Measurements from ENCODE around the gene MAOB. TPM values are rescaled to one million over a fixed set of nuclear protein-coding genes. Genes with fewer than 3 reads are reported as not detected.

Gene MAOB
- total and polyA plus RNA-seq, 2 experiments from 2014 or later = 1.2 to 2.6 TPM

DNA sequence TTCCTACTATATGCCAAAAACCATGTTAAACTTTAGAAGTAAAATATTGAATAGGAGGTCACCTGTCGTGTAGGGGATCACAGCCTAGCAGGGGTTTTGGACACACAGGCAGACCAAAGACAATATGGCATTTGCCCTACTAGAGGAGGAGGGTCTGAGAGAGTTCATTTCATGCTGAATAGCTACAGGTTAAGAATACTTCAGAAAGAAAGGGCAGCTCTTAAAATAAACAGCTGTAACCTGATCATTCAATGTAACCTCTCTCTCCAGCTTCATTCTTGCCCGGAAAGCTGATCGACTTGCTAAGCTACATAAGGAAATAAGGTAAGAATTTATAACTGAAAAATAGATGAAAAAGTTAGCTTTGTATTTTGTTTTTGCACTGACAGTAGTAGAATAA, 146.3 kb downstream of the MAOB start:
- TF ChIP-seq, protein P1, sequence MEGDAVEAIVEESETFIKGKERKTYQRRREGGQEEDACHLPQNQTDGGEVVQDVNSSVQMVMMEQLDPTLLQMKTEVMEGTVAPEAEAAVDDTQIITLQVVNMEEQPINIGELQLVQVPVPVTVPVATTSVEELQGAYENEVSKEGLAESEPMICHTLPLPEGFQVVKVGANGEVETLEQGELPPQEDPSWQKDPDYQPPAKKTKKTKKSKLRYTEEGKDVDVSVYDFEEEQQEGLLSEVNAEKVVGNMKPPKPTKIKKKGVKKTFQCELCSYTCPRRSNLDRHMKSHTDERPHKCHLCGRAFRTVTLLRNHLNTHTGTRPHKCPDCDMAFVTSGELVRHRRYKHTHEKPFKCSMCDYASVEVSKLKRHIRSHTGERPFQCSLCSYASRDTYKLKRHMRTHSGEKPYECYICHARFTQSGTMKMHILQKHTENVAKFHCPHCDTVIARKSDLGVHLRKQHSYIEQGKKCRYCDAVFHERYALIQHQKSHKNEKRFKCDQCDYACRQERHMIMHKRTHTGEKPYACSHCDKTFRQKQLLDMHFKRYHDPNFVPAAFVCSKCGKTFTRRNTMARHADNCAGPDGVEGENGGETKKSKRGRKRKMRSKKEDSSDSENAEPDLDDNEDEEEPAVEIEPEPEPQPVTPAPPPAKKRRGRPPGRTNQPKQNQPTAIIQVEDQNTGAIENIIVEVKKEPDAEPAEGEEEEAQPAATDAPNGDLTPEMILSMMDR (IDR thresholded peaks at IDR 0.05; ENCODE audit: low read depth, low read length) = no peak
- Histone ChIP-seq H3K27me3 (no peaks in the 10 kb centered on the region), H3K4me1 (ENCODE audit: low read depth) (peaks cover 12% of the 10 kb centered on the region), H3K27ac (no peak overlapping the region), H3K36me3 (no peaks in the 10 kb centered on the region), H3K4me3 (peak overlapping the region; percentile 2), H3K9me3 (ENCODE audit: low read depth) (no peaks in the 10 kb centered on the region)
- DNase-seq (ENCODE audit: low read depth in 1 of 2, low spot score in 1 of 2) = peak in 1 of 2 donors; percentile 52

DNA sequence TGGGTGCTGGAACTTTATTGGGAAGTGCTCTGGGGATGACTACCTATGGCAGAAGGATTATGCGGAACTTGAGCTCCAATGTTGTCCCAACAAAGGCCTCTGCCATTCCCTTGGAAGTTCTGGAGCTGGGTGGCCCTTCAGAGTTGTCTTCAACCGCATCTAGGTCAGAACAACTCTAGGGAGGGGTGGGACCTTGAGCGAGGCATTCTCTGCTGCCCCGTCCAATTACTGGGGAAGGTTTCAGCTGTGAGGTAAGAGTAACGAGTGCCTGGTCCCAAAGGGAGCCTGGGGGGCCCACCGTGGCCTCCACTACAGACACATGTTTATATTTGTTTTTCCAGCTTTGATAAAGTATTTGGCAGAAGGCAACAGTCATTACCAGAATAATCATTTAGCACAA, 146.7 kb downstream of the MAOB start:
- Histone ChIP-seq H3K27ac (no peak overlapping the region), H3K9me3 (ENCODE audit: low read depth) (no peaks in the 10 kb centered on the region), H3K4me1 (ENCODE audit: low read depth) (peaks cover 12% of the 10 kb centered on the region), H3K36me3 (no peaks in the 10 kb centered on the region), H3K27me3 (no peaks in the 10 kb centered on the region), H3K4me3 (no peak overlapping the region)
- no peak for DNase-seq (ENCODE audit: low read depth in 1 of 2, low spot score in 1 of 2)
- TF ChIP-seq, protein P1 (IDR thresholded peaks at IDR 0.05; ENCODE audit: low read depth, low read length) = no peak

DNA sequence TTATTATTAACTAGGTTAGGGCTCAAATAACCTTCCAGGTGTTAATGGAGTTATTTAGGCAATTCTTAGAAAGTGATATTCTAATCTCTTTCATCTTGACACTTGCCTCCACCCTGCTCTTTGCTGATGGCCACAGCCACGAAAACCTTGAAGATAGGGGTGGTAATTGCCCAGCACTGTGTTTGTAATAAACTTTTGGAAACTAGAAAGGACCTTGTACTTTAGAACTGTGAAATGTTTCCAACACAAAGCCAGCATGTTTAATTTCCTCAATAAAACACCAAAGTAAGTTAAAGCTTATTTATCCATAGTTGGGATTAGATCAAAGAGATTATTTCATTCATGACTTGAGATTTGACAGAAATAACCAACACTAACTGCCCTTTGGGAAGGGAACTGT, 147.8 kb downstream of the MAOB start:
- H3K27me3 ChIP-seq = no peaks in the 10 kb centered on the region
- H3K4me1 ChIP-seq (ENCODE audit: low read depth) = peaks cover 12% of the 10 kb centered on the region
- DNase-seq (ENCODE audit: low read depth in 1 of 2, low spot score in 1 of 2) = no peak
- TF ChIP-seq, protein P1 (IDR thresholded peaks at IDR 0.05; ENCODE audit: low read depth, low read length) = no peak
- H3K27ac ChIP-seq = no peak overlapping the region
- no peak overlapping the region for H3K4me3 ChIP-seq
- H3K36me3 ChIP-seq = no peaks in the 10 kb centered on the region
- H3K9me3 ChIP-seq (ENCODE audit: low read depth) = no peaks in the 10 kb centered on the region

DNA sequence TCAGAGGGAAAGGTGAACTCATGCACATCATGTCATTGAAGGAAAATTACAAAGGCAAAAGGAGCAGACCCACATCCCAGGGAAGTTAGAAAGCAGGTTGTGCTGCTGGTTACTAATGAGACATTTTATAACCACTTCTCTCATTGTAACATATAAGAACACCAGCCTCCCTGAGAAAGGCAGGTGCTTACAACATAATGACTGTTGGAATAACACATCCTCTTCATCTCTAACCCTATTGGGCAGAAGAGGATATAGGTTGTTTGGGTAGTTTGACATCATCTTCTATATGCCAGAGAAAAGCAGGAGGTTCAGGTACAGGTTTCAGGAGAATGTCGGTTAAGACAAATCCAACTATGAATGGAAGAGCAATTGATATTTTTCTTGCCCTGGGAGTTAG, 148.6 kb downstream of the MAOB start:
- H3K36me3 ChIP-seq = no peaks in the 10 kb centered on the region
- H3K27me3 ChIP-seq = no peaks in the 10 kb centered on the region
- H3K4me3 ChIP-seq = no peak overlapping the region
- no peak overlapping the region for H3K27ac ChIP-seq
- DNase-seq (ENCODE audit: low read depth in 1 of 2, low spot score in 1 of 2) = no peak
- peaks cover 12% of the 10 kb centered on the region for H3K4me1 ChIP-seq (ENCODE audit: low read depth)
- TF ChIP-seq, protein P1 (IDR thresholded peaks at IDR 0.05; ENCODE audit: low read depth, low read length) = no peak
- no peaks in the 10 kb centered on the region for H3K9me3 ChIP-seq (ENCODE audit: low read depth)

DNA sequence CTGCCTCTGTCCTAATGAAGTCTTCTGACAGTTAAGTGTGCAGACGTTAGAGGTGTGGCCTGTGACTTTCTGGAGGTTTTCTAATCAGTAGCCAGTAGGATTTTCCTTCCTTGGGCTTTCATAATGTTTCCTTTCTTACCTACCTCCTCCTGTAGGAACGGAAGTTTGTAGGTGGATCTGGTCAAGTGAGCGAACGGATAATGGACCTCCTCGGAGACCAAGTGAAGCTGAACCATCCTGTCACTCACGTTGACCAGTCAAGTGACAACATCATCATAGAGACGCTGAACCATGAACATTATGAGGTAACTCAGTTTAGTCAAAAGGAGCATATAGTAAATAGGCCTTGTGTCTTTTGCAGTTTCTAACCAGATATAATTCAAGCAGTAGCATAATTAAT, 151.2 kb downstream of the MAOB start:
- Histone ChIP-seq H3K4me1 (ENCODE audit: low read depth) (peaks cover 7% of the 10 kb centered on the region), H3K9me3 (ENCODE audit: low read depth) (no peaks in the 10 kb centered on the region), H3K36me3 (no peaks in the 10 kb centered on the region), H3K4me3 (no peak overlapping the region), H3K27me3 (no peaks in the 10 kb centered on the region), H3K27ac (no peak overlapping the region)
- DNase-seq (ENCODE audit: low read depth in 1 of 2, low spot score in 1 of 2) = no peak
- TF ChIP-seq, protein P1 (IDR thresholded peaks at IDR 0.05; ENCODE audit: low read depth, low read length) = no peak

DNA sequence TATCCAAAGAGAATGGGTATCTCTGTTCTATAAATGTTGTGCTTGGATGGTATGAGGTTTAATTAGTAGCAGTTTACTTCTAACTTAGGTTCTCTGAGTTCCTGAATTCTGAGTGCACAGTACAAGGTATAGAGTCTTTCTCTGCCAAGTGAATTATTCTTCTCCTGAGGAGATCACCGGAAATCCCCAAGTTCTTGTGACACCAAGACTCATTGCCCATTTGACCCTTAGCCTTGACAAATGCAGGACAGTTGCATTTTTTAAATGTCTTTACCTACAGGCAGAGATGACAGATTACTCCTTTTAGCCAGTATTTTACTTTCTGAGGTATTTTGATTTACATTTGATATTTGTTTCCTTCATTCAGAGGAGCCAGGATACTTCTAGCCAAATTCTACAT, 153.3 kb downstream of the MAOB start:
- no peaks in the 10 kb centered on the region for H3K27me3 ChIP-seq
- TF ChIP-seq, protein P1 (IDR thresholded peaks at IDR 0.05; ENCODE audit: low read depth, low read length) = no peak
- no peaks in the 10 kb centered on the region for H3K4me1 ChIP-seq (ENCODE audit: low read depth)
- H3K27ac ChIP-seq = no peak overlapping the region
- no peaks in the 10 kb centered on the region for H3K36me3 ChIP-seq
- H3K4me3 ChIP-seq = no peak overlapping the region
- no peaks in the 10 kb centered on the region for H3K9me3 ChIP-seq (ENCODE audit: low read depth)
- no peak for DNase-seq (ENCODE audit: low read depth in 1 of 2, low spot score in 1 of 2)
